ENCODE measurements around the gene TMEM72. TPM values are rescaled to one million over a fixed set of nuclear protein-coding genes. Genes with fewer than 3 reads are reported as not detected.
A peak's percentile ranks its signal among the peaks of the same experiment; 100 is the strongest.

Gene TMEM72
- total and polyA plus RNA-seq, 5 donors = 0.14 to 0.71 (median 0.26) TPM; not detected in 1

GRCh38 chr10:44971935-44972757, 61.0 kb downstream of the TMEM72 start:
- Histone ChIP-seq H3K4me3 (ENCODE audit: low read length) (no peak overlapping the region), H3K27ac (ENCODE audit: low read length) (no peak overlapping the region), H3K27me3 (ENCODE audit: control insufficient read depth, insufficient read depth) (no peaks in the 10 kb centered on the region), H3K4me1 (ENCODE audit: control insufficient read depth, insufficient read depth, low read length) (peaks cover 31% of the 10 kb centered on the region), H3K9me3 (ENCODE audit: control insufficient read depth, low read length) (no peaks in the 10 kb centered on the region)
- DNase-seq (peak in 1 of 3 donors; percentile 39), ATAC-seq (no peak)
- WGBS = 93% methylated on average over 12 of the region's 12 CpGs
- intact Hi-C loops (cut with DNase I) = loop anchor here in 1 of 4 donors (10.0 kb wide), 1 partner anchor 97 kb away; no protein-coding TSS in a partner anchor

- 57% methylated on average over 6 of the region's 6 CpGs for WGBS
- Histone ChIP-seq H3K4me1 (ENCODE audit: control insufficient read depth, insufficient read depth, low read length) (peaks cover 24% of the 10 kb centered on the region), H3K27ac (ENCODE audit: low read length) (peak overlapping the region; percentile 8), H3K4me3 (ENCODE audit: low read length) (no peak overlapping the region), H3K9me3 (ENCODE audit: control insufficient read depth, low read length) (no peaks in the 10 kb centered on the region), H3K27me3 (ENCODE audit: control insufficient read depth, insufficient read depth) (no peaks in the 10 kb centered on the region)
- intact Hi-C loops (cut with DNase I) = loop anchor here in 1 of 4 donors (10.0 kb wide), 1 partner anchor 98 kb away; no protein-coding TSS in a partner anchor
- ATAC-seq = no peak
- DNase-seq = peak in 2 of 3 donors; percentile 64 to 68
Observed at GRCh38 chr10:44972874-44973306, 61.8 kb downstream of the TMEM72 start.

- intact Hi-C loops (cut with DNase I) = loop anchor here in 3 of 4 donors (2.0 to 10.0 kb wide), 2 partner anchors 41 to 99 kb away; no protein-coding TSS in a partner anchor
- H3K4me3 ChIP-seq (ENCODE audit: low read length) = no peak overlapping the region
- peak in 2 of 3 donors; percentile 57 to 58 for DNase-seq
Observed at GRCh38 chr10:44973323-44974081, 62.4 kb downstream of the TMEM72 start.

GRCh38 chr10:44974082-44974627, 63.0 kb downstream of the TMEM72 start:
- DNase-seq (peak in 2 of 3 donors; percentile 66 to 69), ATAC-seq (peak in 1 of 2 donors; percentile 1)
- no peak overlapping the region for H3K4me3 ChIP-seq (ENCODE audit: low read length)
- peaks cover 17% of the 10 kb centered on the region for H3K4me1 ChIP-seq (ENCODE audit: control insufficient read depth, insufficient read depth, low read length)
- H3K27me3 ChIP-seq (ENCODE audit: control insufficient read depth, insufficient read depth) = no peaks in the 10 kb centered on the region
- peak overlapping the region; percentile 95 for H3K27ac ChIP-seq (ENCODE audit: low read length)
- WGBS = 32% methylated on average over 7 of the region's 7 CpGs
- H3K9me3 ChIP-seq (ENCODE audit: control insufficient read depth, low read length) = no peaks in the 10 kb centered on the region
- intact Hi-C loops (cut with DNase I) = loop anchor here in 3 of 4 donors (2.0 to 10.0 kb wide), 2 partner anchors 41 to 99 kb away; no protein-coding TSS in a partner anchor

More at GRCh38 chr10:44973323-44974081, 62.4 kb downstream of the TMEM72 start:
- Histone ChIP-seq H3K27ac (ENCODE audit: low read length) (peak overlapping the region; percentile 85), H3K9me3 (ENCODE audit: control insufficient read depth, low read length) (no peaks in the 10 kb centered on the region), H3K4me1 (ENCODE audit: control insufficient read depth, insufficient read depth, low read length) (peaks cover 20% of the 10 kb centered on the region), H3K27me3 (ENCODE audit: control insufficient read depth, insufficient read depth) (no peaks in the 10 kb centered on the region)
- no peak for ATAC-seq
- WGBS = 49% methylated on average over 18 of the region's 18 CpGs

- DNase-seq (peak; percentile 79 to 92 (median 88)), ATAC-seq (peak; percentile 74 to 79)
- intact Hi-C loops (cut with DNase I) = loop anchor here (2.0 to 10.0 kb wide), 3 partner anchors 42 to 100 kb away; no protein-coding TSS in a partner anchor
- Histone ChIP-seq H3K27me3 (ENCODE audit: control insufficient read depth, insufficient read depth) (no peaks in the 10 kb centered on the region), H3K4me1 (ENCODE audit: control insufficient read depth, insufficient read depth, low read length) (peaks cover 15% of the 10 kb centered on the region), H3K9me3 (ENCODE audit: control insufficient read depth, low read length) (no peaks in the 10 kb centered on the region), H3K27ac (ENCODE audit: low read length) (peak overlapping the region; percentile 95), H3K4me3 (ENCODE audit: low read length) (peak overlapping the region; percentile 25)
- WGBS = 5% methylated on average over 46 of the region's 46 CpGs
Observed at GRCh38 chr10:44974628-44975430, 63.7 kb downstream of the TMEM72 start.

GRCh38 chr10:44975431-44976331, 64.5 kb downstream of the TMEM72 start:
- no peak for ATAC-seq
- peak in 2 of 3 donors; percentile 66 to 76 for DNase-seq

GRCh38 chr10:44976352-44977198, 65.4 kb downstream of the TMEM72 start:
- peak overlapping the region; percentile 75 for H3K4me3 ChIP-seq (ENCODE audit: low read length)
- no peaks in the 10 kb centered on the region for H3K9me3 ChIP-seq (ENCODE audit: control insufficient read depth, low read length)
- H3K4me1 ChIP-seq (ENCODE audit: control insufficient read depth, insufficient read depth, low read length) = peaks cover 25% of the 10 kb centered on the region
- 43% methylated on average over 9 of the region's 9 CpGs for WGBS
- ATAC-seq (no peak), DNase-seq (no peak)
- peak overlapping the region; percentile 97 for H3K27ac ChIP-seq (ENCODE audit: low read length)
- no peaks in the 10 kb centered on the region for H3K27me3 ChIP-seq (ENCODE audit: control insufficient read depth, insufficient read depth)
- intact Hi-C loops (cut with DNase I) = loop anchor here in 2 of 4 donors (5.0 to 10.0 kb wide), 2 partner anchors 44 to 102 kb away; no protein-coding TSS in a partner anchor

More at GRCh38 chr10:44975431-44976331, 64.5 kb downstream of the TMEM72 start:
- intact Hi-C loops (cut with DNase I) = loop anchor here (2.0 to 10.0 kb wide), 3 partner anchors 43 to 101 kb away; no protein-coding TSS in a partner anchor
- peaks cover 21% of the 10 kb centered on the region for H3K4me1 ChIP-seq (ENCODE audit: control insufficient read depth, insufficient read depth, low read length)
- no peaks in the 10 kb centered on the region for H3K27me3 ChIP-seq (ENCODE audit: control insufficient read depth, insufficient read depth)
- H3K4me3 ChIP-seq (ENCODE audit: low read length) = peak overlapping the region; percentile 75
- 21% methylated on average over 10 of the region's 10 CpGs for WGBS
- no peaks in the 10 kb centered on the region for H3K9me3 ChIP-seq (ENCODE audit: control insufficient read depth, low read length)
- H3K27ac ChIP-seq (ENCODE audit: low read length) = peak overlapping the region; percentile 81

GRCh38 chr10:44977287-44978212, 66.4 kb downstream of the TMEM72 start:
- H3K4me3 ChIP-seq (ENCODE audit: low read length) = peak overlapping the region; percentile 75
- DNase-seq (peak in 2 of 3 donors; percentile 55 to 81), ATAC-seq (peak; percentile 2 to 11)
- intact Hi-C loops (cut with DNase I) = loop anchor here in 2 of 4 donors (5.0 to 10.0 kb wide), 2 partner anchors 45 to 103 kb away; no protein-coding TSS in a partner anchor
- peaks cover 32% of the 10 kb centered on the region for H3K4me1 ChIP-seq (ENCODE audit: control insufficient read depth, insufficient read depth, low read length)
- no peaks in the 10 kb centered on the region for H3K9me3 ChIP-seq (ENCODE audit: control insufficient read depth, low read length)
- no peaks in the 10 kb centered on the region for H3K27me3 ChIP-seq (ENCODE audit: control insufficient read depth, insufficient read depth)
- peak overlapping the region; percentile 97 for H3K27ac ChIP-seq (ENCODE audit: low read length)
- WGBS = 20% methylated on average over 25 of the region's 25 CpGs

Measured in right cardiac atrium (tissue), 5 donors.